ENCODE measurements around the gene MACF1. TPM values are rescaled to one million over a fixed set of nuclear protein-coding genes. Genes with fewer than 3 reads are reported as not detected.

Gene MACF1
- total and polyA plus RNA-seq, 9 donors = 93.6 to 331 (median 247) TPM

DNA sequence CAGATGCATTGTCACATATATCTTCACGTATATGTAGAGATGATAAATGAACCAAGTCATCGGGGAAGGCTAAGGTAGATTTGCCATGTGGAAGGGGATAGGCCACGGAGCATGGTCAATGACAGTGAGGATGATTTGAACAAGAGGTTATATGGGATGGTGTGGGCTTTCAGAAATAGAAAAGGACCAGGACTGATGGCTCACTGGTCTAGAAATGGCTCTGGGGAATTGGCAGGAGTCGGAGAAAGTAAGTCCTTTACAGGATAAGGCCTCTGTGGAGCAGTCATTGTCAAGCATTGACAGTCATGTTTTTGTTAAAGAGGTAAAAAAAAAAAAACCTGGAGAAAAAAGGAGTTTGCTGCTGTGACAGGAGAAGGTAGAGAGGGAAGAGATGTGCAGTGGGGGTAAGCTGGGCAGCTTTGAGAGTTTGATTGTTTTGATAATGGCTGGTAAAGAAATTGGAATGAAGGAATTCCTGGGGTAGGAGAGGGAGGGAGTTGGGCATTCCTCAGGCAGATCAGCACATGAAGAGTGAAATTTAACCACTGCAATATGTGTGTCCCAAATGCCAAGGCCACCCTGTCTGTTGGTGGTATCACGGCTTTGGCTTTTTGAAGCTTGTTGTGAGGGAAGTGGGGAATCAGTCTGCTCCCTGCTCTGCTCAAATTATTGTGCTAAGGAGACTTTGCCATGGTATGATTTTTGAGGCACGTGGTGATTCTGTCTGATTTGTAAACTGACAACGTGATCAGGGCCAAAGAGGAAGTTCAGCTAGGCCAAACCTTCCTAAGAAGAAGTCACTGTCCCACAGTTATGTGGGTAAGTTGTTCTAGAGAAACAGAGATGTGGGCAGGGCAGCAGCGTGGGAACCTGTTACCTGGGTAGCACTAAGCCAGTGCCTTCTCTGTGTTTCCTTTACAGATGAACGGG is 26.0 kb downstream of the MACF1 start:
- Histone ChIP-seq H3K27me3 (no peaks in the 10 kb centered on the region), H3K27ac (peak overlapping the region in 1 of 2 donors; percentile 9), H3K4me1 (ENCODE audit: insufficient read depth) (peaks cover 8% of the 10 kb centered on the region), H3K36me3 (no peaks in the 10 kb centered on the region), H3K4me3 (no peak overlapping the region), H3K9me3 (no peaks in the 10 kb centered on the region)
- TF ChIP-seq POLR2A (IDR thresholded peaks at IDR 0.05) = no peak
- intact Hi-C loops (cut with DNase I) = no loop called here
- WGBS, 3 donors = 62 to 63% (median 63%) methylated on average over 9 of the region's 9 CpGs
- DNase-seq = no peak

DNA sequence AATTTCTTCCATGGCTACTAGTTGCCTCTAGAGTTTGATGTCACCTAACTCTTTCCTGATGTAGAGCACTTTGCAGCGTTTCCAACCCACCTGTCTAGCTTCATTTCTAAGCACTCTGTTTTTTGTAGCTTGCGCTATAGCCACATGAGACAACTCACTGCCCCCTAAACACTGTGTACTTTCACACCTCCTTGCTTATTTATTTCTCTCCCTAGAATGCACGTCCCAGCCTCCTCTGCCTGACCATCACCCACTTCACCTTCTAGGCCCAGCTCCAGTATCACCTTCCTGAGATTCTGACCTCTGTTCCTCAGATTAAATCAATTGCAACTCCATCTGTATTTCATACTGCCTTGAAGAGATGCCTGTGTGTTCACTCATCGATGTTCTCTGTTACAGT is 32.5 kb downstream of the MACF1 start:
- 83 to 86% (median 86%) methylated on average over 4 of the region's 4 CpGs for WGBS, 3 donors

DNA sequence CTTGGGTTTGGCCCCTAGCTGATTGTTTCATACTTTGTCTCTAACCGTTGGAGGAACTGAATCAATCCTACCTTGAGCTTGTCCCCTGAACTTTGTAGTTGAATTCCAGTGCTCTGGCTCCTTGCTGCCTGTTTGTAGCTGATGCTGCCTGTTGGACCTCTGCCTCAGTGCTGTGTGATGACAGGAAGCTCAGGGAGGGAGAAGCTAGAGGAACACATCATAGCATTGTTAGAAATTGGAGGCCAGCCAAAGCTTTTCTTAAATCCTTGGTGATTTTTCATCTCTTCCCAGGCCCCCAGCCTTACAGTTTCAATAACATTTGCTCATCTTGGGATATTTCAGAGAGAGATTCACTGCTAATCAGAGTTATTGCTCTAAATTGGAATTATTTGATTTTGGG is 34.0 kb downstream of the MACF1 start:
- H3K27me3 ChIP-seq = no peaks in the 10 kb centered on the region
- TF ChIP-seq EP300 (IDR thresholded peaks at IDR 0.05) (no peak), POLR2A (IDR thresholded peaks at IDR 0.05) (no peak)
- TF ChIP-seq, protein P1, sequence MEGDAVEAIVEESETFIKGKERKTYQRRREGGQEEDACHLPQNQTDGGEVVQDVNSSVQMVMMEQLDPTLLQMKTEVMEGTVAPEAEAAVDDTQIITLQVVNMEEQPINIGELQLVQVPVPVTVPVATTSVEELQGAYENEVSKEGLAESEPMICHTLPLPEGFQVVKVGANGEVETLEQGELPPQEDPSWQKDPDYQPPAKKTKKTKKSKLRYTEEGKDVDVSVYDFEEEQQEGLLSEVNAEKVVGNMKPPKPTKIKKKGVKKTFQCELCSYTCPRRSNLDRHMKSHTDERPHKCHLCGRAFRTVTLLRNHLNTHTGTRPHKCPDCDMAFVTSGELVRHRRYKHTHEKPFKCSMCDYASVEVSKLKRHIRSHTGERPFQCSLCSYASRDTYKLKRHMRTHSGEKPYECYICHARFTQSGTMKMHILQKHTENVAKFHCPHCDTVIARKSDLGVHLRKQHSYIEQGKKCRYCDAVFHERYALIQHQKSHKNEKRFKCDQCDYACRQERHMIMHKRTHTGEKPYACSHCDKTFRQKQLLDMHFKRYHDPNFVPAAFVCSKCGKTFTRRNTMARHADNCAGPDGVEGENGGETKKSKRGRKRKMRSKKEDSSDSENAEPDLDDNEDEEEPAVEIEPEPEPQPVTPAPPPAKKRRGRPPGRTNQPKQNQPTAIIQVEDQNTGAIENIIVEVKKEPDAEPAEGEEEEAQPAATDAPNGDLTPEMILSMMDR (IDR thresholded peaks at IDR 0.05) = no peak
- no peak overlapping the region for H3K27ac ChIP-seq
- no peaks in the 10 kb centered on the region for H3K36me3 ChIP-seq
- H3K4me1 ChIP-seq (ENCODE audit: insufficient read depth) = peaks cover 3% of the 10 kb centered on the region
- H3K4me3 ChIP-seq = no peak overlapping the region
- WGBS, 3 donors = 7 to 15% (median 11%) methylated on average over 1 of the region's 1 CpG
- no peaks in the 10 kb centered on the region for H3K9me3 ChIP-seq
- intact Hi-C loops (cut with DNase I) = no loop called here
- DNase-seq = peak in 1 of 5 donors; percentile 26

More for the DNA sequence above, 32.5 kb downstream of the MACF1 start:
- H3K36me3 ChIP-seq = no peaks in the 10 kb centered on the region
- intact Hi-C loops (cut with DNase I) = no loop called here
- no peak overlapping the region for H3K4me3 ChIP-seq
- DNase-seq = no peak
- no peaks in the 10 kb centered on the region for H3K27me3 ChIP-seq
- H3K9me3 ChIP-seq = no peaks in the 10 kb centered on the region
- no peak for TF ChIP-seq POLR2A (IDR thresholded peaks at IDR 0.05)
- TF ChIP-seq, protein P1 (IDR thresholded peaks at IDR 0.05) = no peak
- no peak for TF ChIP-seq EP300 (IDR thresholded peaks at IDR 0.05)
- H3K4me1 ChIP-seq (ENCODE audit: insufficient read depth) = peaks cover 3% of the 10 kb centered on the region
- no peak overlapping the region for H3K27ac ChIP-seq

DNA sequence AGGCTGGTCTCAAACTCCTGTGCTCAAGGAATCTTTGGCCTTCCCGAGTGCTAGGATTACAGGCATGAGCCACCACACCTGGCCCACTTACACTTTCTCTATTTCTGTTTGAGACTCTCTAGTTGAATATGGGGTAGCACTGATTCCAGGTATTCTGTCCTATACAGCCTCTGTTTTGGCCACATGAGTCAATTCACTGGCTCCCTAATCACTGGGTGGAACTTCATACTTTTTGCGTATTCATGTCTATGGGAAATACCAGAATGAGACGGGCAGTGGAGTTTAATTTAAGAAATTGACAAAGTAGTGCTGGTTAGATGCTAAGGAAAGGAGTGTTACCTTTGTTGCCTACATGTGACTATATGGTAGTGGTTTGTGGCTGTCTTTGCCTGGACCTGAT is 35.5 kb downstream of the MACF1 start:
- WGBS, 3 donors = 88 to 95% (median 93%) methylated on average over 3 of the region's 3 CpGs
- no peaks in the 10 kb centered on the region for H3K36me3 ChIP-seq
- H3K27ac ChIP-seq = no peak overlapping the region
- H3K4me1 ChIP-seq (ENCODE audit: insufficient read depth) = peaks cover 3% of the 10 kb centered on the region
- DNase-seq = no peak
- H3K27me3 ChIP-seq = no peaks in the 10 kb centered on the region
- TF ChIP-seq, protein P1 (IDR thresholded peaks at IDR 0.05) = no peak
- intact Hi-C loops (cut with DNase I) = no loop called here
- H3K4me3 ChIP-seq = no peak overlapping the region
- H3K9me3 ChIP-seq = no peaks in the 10 kb centered on the region

DNA sequence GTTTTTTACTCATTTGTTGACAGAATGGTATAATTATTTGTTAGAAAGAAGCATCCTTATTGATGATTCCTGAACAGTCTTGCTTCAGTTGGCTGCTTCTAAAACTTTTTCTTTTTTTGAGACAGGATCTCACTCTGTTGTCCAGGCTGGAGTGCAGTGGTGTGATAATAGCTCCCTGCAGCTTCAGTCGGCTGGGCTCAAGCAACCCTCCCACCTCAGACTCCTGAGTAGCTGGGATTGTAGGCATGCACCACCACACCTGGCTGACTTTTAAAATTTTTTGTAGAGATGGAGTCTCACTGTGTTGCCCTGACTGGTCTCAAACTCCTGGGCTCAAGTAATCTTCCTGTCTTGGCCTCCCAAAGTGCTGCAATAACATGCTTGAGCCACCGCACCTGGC is 38.8 kb downstream of the MACF1 start:
- H3K36me3 ChIP-seq = no peaks in the 10 kb centered on the region
- intact Hi-C loops (cut with DNase I) = no loop called here
- H3K27ac ChIP-seq = no peak overlapping the region

More for the DNA sequence above, 38.8 kb downstream of the MACF1 start:
- DNase-seq = no peak
- Histone ChIP-seq H3K4me3 (no peak overlapping the region), H3K9me3 (no peaks in the 10 kb centered on the region), H3K4me1 (ENCODE audit: insufficient read depth) (peaks cover 2% of the 10 kb centered on the region), H3K27me3 (no peaks in the 10 kb centered on the region)
- 77 to 78% (median 77%) methylated on average over 2 of the region's 2 CpGs for WGBS, 3 donors
- no peak for TF ChIP-seq EP300 (IDR thresholded peaks at IDR 0.05)
- TF ChIP-seq, protein P1 (IDR thresholded peaks at IDR 0.05) = no peak
- no peak for TF ChIP-seq POLR2A (IDR thresholded peaks at IDR 0.05)
